ENCODE results near the gene BTBD2. TPM values are rescaled to one million over a fixed set of nuclear protein-coding genes. Genes with fewer than 3 reads are reported as not detected.

BTBD2 gene
- total and polyA plus RNA-seq, 2 experiments from 2014 or later: 23.8 to 130 TPM

DNA sequence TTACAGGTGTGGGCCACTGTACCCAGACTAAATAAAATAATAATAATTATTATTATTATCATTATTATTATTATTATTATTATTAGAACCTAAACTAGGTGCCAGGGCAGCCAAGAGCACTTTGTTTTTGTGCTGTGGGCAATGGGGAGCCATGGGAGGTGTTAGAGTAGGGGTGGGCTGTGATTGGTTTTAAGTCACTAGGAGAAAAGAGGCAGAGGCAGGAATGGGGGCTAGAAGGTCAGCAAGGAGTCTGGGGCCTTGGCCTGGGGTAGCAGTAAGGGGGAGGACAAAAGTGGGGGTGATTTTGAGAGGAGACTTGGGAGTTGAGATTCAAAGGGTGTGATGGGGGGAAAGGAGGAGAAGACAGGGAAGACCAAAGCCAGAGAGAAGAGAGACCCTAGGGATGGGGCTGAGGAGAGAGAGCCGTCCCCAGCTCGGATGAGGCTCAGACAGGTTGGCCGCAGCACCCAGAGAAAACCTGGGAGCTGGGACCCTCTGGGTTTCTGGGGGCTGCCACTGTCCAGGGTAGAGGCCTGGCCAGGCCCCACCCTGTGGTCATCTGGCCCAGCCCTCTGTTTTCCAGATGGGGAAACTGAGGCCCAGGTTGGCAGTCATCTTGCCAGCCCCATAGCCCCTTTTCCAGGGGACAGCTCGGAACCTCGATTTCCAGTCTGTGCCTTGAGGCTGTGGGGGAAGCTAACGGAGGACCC is 17.8 kb upstream of the BTBD2 start (continued):
- TF ChIP-seq ETS1 (IDR thresholded peaks at IDR 0.05): no peak
- TF ChIP-seq JUNB (IDR thresholded peaks at IDR 0.05; ENCODE audit: unreplicated experiment): no peak
- no peak for TF ChIP-seq POLR2AphosphoS5 (IDR thresholded peaks at IDR 0.05; ENCODE audit: low read depth)
- TF ChIP-seq CREB1 (CRISPR knock-in tag; IDR thresholded peaks at IDR 0.05; ENCODE audit: low read depth): no peak
- no peak for TF ChIP-seq NANOG (IDR thresholded peaks at IDR 0.05; ENCODE audit: borderline replicate concordance)
- TF ChIP-seq EZH2 (IDR thresholded peaks at IDR 0.05; ENCODE audit: low read depth, unreplicated experiment): no peak
- TF ChIP-seq, protein P1, sequence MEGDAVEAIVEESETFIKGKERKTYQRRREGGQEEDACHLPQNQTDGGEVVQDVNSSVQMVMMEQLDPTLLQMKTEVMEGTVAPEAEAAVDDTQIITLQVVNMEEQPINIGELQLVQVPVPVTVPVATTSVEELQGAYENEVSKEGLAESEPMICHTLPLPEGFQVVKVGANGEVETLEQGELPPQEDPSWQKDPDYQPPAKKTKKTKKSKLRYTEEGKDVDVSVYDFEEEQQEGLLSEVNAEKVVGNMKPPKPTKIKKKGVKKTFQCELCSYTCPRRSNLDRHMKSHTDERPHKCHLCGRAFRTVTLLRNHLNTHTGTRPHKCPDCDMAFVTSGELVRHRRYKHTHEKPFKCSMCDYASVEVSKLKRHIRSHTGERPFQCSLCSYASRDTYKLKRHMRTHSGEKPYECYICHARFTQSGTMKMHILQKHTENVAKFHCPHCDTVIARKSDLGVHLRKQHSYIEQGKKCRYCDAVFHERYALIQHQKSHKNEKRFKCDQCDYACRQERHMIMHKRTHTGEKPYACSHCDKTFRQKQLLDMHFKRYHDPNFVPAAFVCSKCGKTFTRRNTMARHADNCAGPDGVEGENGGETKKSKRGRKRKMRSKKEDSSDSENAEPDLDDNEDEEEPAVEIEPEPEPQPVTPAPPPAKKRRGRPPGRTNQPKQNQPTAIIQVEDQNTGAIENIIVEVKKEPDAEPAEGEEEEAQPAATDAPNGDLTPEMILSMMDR (conservative IDR thresholded peaks at IDR 0.05; ENCODE audit: low read depth in 2 of 2): no peak
- no peak for TF ChIP-seq ZNF114 (CRISPR knock-in tag; IDR thresholded peaks at IDR 0.05)
- no peak for TF ChIP-seq EZH2phosphoT487 (IDR thresholded peaks at IDR 0.05; ENCODE audit: unreplicated experiment)
- TF ChIP-seq, protein P2, sequence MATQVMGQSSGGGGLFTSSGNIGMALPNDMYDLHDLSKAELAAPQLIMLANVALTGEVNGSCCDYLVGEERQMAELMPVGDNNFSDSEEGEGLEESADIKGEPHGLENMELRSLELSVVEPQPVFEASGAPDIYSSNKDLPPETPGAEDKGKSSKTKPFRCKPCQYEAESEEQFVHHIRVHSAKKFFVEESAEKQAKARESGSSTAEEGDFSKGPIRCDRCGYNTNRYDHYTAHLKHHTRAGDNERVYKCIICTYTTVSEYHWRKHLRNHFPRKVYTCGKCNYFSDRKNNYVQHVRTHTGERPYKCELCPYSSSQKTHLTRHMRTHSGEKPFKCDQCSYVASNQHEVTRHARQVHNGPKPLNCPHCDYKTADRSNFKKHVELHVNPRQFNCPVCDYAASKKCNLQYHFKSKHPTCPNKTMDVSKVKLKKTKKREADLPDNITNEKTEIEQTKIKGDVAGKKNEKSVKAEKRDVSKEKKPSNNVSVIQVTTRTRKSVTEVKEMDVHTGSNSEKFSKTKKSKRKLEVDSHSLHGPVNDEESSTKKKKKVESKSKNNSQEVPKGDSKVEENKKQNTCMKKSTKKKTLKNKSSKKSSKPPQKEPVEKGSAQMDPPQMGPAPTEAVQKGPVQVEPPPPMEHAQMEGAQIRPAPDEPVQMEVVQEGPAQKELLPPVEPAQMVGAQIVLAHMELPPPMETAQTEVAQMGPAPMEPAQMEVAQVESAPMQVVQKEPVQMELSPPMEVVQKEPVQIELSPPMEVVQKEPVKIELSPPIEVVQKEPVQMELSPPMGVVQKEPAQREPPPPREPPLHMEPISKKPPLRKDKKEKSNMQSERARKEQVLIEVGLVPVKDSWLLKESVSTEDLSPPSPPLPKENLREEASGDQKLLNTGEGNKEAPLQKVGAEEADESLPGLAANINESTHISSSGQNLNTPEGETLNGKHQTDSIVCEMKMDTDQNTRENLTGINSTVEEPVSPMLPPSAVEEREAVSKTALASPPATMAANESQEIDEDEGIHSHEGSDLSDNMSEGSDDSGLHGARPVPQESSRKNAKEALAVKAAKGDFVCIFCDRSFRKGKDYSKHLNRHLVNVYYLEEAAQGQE (IDR thresholded peaks at IDR 0.05; ENCODE audit: unreplicated experiment): no peak

DNA sequence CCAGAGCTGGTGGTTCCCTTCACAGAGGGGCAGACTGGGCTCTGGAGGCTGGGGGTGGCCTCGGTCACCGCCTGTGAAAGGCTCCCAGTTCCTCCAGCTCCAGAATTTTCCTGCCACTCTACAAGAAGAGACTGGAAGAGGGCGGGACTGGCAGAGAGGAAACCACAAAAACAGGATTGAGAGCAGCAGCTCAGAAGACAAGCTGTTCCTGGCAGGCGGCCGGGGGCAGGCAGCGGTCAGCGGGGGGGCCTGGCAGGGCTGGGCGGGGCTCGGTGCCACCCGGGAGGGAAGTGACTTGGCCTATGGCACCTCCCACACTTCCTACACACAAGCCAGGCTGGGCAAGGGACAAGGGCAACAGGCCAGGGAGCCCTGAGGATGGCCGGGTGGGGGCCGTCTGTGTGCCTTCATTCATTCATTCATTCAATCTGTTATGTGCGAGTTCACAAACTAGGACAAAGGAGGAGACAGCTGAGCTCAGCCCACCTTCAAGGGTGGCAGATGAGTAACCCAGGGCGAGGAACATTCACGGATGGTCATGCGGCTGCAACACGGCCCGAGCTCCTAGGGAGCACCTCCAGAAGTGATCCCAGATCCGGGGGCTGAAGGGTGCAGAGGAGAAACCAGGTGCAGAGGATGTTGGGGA is 16.9 kb upstream of the BTBD2 start:
- Histone ChIP-seq H3F3A (replicated peaks; ENCODE audit: low read depth) (peaks cover 20% of the 10 kb centered on the region), H3K9me2 (ENCODE audit: insufficient read depth) (no peaks in the 10 kb centered on the region), H3K4me3 (no peak overlapping the region), H3K79me2 (replicated peaks; ENCODE audit: insufficient read depth) (no peaks in the 10 kb centered on the region), H3K4me1 (ENCODE audit: insufficient read depth) (no peaks in the 10 kb centered on the region; the same call in 1 of the 2 replicates), H3K4me2 (no peak overlapping the region), H3K27ac (ENCODE audit: low read depth) (no peak overlapping the region), H4K20me1 (replicated peaks; ENCODE audit: insufficient read depth) (no peaks in the 10 kb centered on the region), H2AFZ (no peak overlapping the region), H3K27me3 (ENCODE audit: insufficient read depth) (no peaks in the 10 kb centered on the region), H3K36me3 (ENCODE audit: insufficient read depth) (no peaks in the 10 kb centered on the region)
- Mint-ChIP-seq H3K27me3 (ENCODE audit: insufficient read depth, low read depth, poor library complexity) (peaks cover 16% of the 10 kb centered on the region), H3K27ac (no peak overlapping the region), H3K9me3 (peaks cover 10% of the 10 kb centered on the region; the same call in 2 of the 3 replicates), H3K36me3 (ENCODE audit: low read depth) (no peaks in the 10 kb centered on the region; the same call in 2 of the 3 replicates), H3K4me3 (no peak overlapping the region), H3K4me1 (peaks cover 15% of the 10 kb centered on the region; the same call in 2 of the 3 replicates)
- ATAC-seq (no peak), DNase-seq (ENCODE audit: low spot score) (no peak)
- TF ChIP-seq CREB1 (CRISPR knock-in tag; IDR thresholded peaks at IDR 0.05; ENCODE audit: low read depth): no peak
- no peak for TF ChIP-seq ZNF114 (CRISPR knock-in tag; IDR thresholded peaks at IDR 0.05)
- TF ChIP-seq EZH2phosphoT487 (IDR thresholded peaks at IDR 0.05; ENCODE audit: unreplicated experiment): no peak
- TF ChIP-seq, protein P2 (IDR thresholded peaks at IDR 0.05; ENCODE audit: unreplicated experiment): no peak
- TF ChIP-seq ZNF331 (CRISPR knock-in tag; IDR thresholded peaks at IDR 0.05; ENCODE audit: low read depth): no peak
- TF ChIP-seq ETS1 (IDR thresholded peaks at IDR 0.05): no peak
